H9 (cell line): ENCODE data around the gene ALX3. TPM values are rescaled to one million over a fixed set of nuclear protein-coding genes. Genes with fewer than 3 reads are reported as not detected.
A peak's percentile ranks its signal among the peaks of the same experiment; 100 is the strongest.

Experiments
- DNase-seq: peaks from one replicate; pipeline ENCODE4 v3.0.0-alpha.2; 2017
- H2AFZ ChIP-seq: one replicate; pipeline ENCODE4 v1.6.1; 2013; ENCODE audit warnings: mild to moderate bottlenecking, low read length, control low read depth, moderate library complexity
- H2AK5ac ChIP-seq: 2 replicates; pipeline ENCODE4 v1.6.1; 2013; ENCODE audit warnings: low read length, control low read depth, mixed read lengths; ENCODE audit not compliant: insufficient read length
- H2BK120ac ChIP-seq: one replicate; pipeline ENCODE4 v1.6.1; 2013; ENCODE audit warnings: low read depth, mild to moderate bottlenecking, low read length, control low read depth, inconsistent platforms; ENCODE audit not compliant: poor library complexity, severe bottlenecking
- H2BK12ac ChIP-seq: 2 replicates; pipeline ENCODE4 v1.6.1; 2013; ENCODE audit warnings: low read length, control low read depth, mixed read lengths, low read depth; ENCODE audit not compliant: insufficient read length
- H2BK15ac ChIP-seq: 2 replicates; pipeline ENCODE4 v1.6.1; 2013; ENCODE audit warnings: low read depth, low read length, control low read depth
- H2BK20ac ChIP-seq: one replicate; pipeline ENCODE4 v1.6.1; 2013; ENCODE audit warnings: low read depth, mild to moderate bottlenecking, low read length, control low read depth, inconsistent platforms; ENCODE audit not compliant: poor library complexity, severe bottlenecking
- H2BK5ac ChIP-seq: 2 replicates; pipeline ENCODE4 v1.6.1; 2013; ENCODE audit warnings: low read length, control low read depth, mixed read lengths; ENCODE audit not compliant: insufficient read length
- H3K14ac ChIP-seq: 2 replicates; pipeline ENCODE4 v1.6.1; 2013; ENCODE audit warnings: low read length, control low read depth; ENCODE audit not compliant: insufficient read depth
- H3K18ac ChIP-seq: 2 replicates; pipeline ENCODE4 v1.6.1; 2013; ENCODE audit warnings: low read depth, mild to moderate bottlenecking, mixed read lengths, low read length, control low read depth; ENCODE audit not compliant: insufficient read length
- H3K23ac ChIP-seq: 2 replicates; pipeline ENCODE4 v1.6.1; 2013; ENCODE audit warnings: low read length, control low read depth, mixed read lengths, low read depth; ENCODE audit not compliant: insufficient read length
- H3K23me2 ChIP-seq: 2 replicates; pipeline ENCODE4 v1.6.1; 2013; ENCODE audit warnings: low read depth, mild to moderate bottlenecking, mixed read lengths, low read length, control low read depth; ENCODE audit not compliant: insufficient read length, poor library complexity, severe bottlenecking
- H3K27ac ChIP-seq: 2 replicates; pipeline ENCODE4 v1.5.1; 2013; ENCODE audit warnings: low read length, control low read depth, mixed read lengths, low read depth; ENCODE audit not compliant: insufficient read length
- H3K27me3 ChIP-seq: 2 replicates; pipeline ENCODE4 v1.6.1; 2013; ENCODE audit warnings: low read length, control low read depth, inconsistent platforms; ENCODE audit not compliant: insufficient read depth
- H3K4ac ChIP-seq: 2 replicates; pipeline ENCODE4 v1.6.1; 2013; ENCODE audit warnings: low read depth, mild to moderate bottlenecking, control low read depth, inconsistent platforms, low read length, moderate library complexity
- H3K4me1 ChIP-seq: 2 replicates; pipeline ENCODE4 v1.6.1; 2013; ENCODE audit warnings: low read length, control low read depth, inconsistent platforms; ENCODE audit not compliant: insufficient read depth
- H3K4me2 ChIP-seq: 2 replicates; pipeline ENCODE4 v1.6.1; 2013; ENCODE audit warnings: low read length, control low read depth, mixed read lengths; ENCODE audit not compliant: insufficient read length, insufficient read depth
- H3K56ac ChIP-seq: 2 replicates; pipeline ENCODE4 v1.6.1; 2013; ENCODE audit warnings: low read depth, mild to moderate bottlenecking, mixed read lengths, low read length, control low read depth; ENCODE audit not compliant: insufficient read length
- H3K79me1 ChIP-seq: 2 replicates; pipeline ENCODE4 v1.6.1; 2013; ENCODE audit warnings: low read depth, mild to moderate bottlenecking, moderate library complexity, low read length, control low read depth, inconsistent platforms; ENCODE audit not compliant: insufficient read depth, poor library complexity, severe bottlenecking
- H3K79me2 ChIP-seq: 2 replicates; pipeline ENCODE4 v1.6.1; 2013; ENCODE audit warnings: low read length, control low read depth, inconsistent platforms; ENCODE audit not compliant: insufficient read depth
- H3K9ac ChIP-seq: 2 replicates; pipeline ENCODE4 v1.6.1; 2013; ENCODE audit warnings: low read length, control low read depth, mixed read lengths; ENCODE audit not compliant: insufficient read length; ENCODE audit errors: extremely low read depth
- H3K9me3 ChIP-seq: one replicate; pipeline ENCODE4 v1.6.1; 2013; ENCODE audit warnings: low read depth, low read length, inconsistent platforms; ENCODE audit not compliant: control insufficient read depth
- H3T11ph ChIP-seq: one replicate; pipeline ENCODE4 v1.6.1; 2013; ENCODE audit warnings: mild to moderate bottlenecking, low read length, control low read depth, inconsistent platforms
- H4K20me1 ChIP-seq: one replicate; pipeline ENCODE4 v1.6.1; 2013; ENCODE audit not compliant: control insufficient read depth, insufficient read length, insufficient read depth
- H4K5ac ChIP-seq: 2 replicates; pipeline ENCODE4 v1.6.1; 2013; ENCODE audit warnings: low read depth, mild to moderate bottlenecking, mixed read lengths, low read length, control low read depth; ENCODE audit not compliant: insufficient read length
- H4K8ac ChIP-seq: replicated peaks from 2 replicates; pipeline ENCODE4 v1.6.1; 2013; ENCODE audit warnings: low read length, control low read depth, mixed read lengths, low read depth; ENCODE audit not compliant: insufficient read length
- H4K91ac ChIP-seq: 2 replicates; pipeline ENCODE4 v1.6.1; 2013; ENCODE audit warnings: low read depth, mild to moderate bottlenecking, moderate library complexity, mixed read lengths, low read length, control low read depth; ENCODE audit not compliant: insufficient read length
- H3K27ac Mint-ChIP-seq, 3 experiments: 2 replicates in 2 of 3; 3 replicates in 1 of 3; pipeline ENCODE4 v1.8.0; 2020 to 2021; ENCODE audit warnings: mixed read lengths in 3 of 3, mild to moderate bottlenecking in 1 of 3, moderate library complexity in 1 of 3
- H3K27me3 Mint-ChIP-seq: 2 replicates; pipeline ENCODE4 v1.8.0; 2021; ENCODE audit warnings: low read depth, mild to moderate bottlenecking, moderate library complexity, mixed read lengths
- H3K36me3 Mint-ChIP-seq, 3 experiments: 2 replicates in 2 of 3; 3 replicates in 1 of 3; pipeline ENCODE4 v1.8.0; 2020 to 2021; ENCODE audit warnings: low read depth in 3 of 3, mixed read lengths in 3 of 3; ENCODE audit not compliant: insufficient read depth in 1 of 3
- H3K4me1 Mint-ChIP-seq, 2 experiments: 2 replicates each; pipeline ENCODE4 v1.8.0; 2020; ENCODE audit warnings: mixed read lengths in 2 of 2
- H3K4me3 Mint-ChIP-seq, 2 experiments: 2 replicates in 1 of 2; 3 replicates in 1 of 2; pipeline ENCODE4 v1.8.0; 2020 to 2021; ENCODE audit warnings: mild to moderate bottlenecking in 2 of 2, mixed read lengths in 2 of 2, moderate library complexity in 1 of 2
- H3K9me3 Mint-ChIP-seq, 2 experiments: 2 replicates in 1 of 2; 3 replicates in 1 of 2; pipeline ENCODE4 v1.8.0; 2020; ENCODE audit warnings: mild to moderate bottlenecking in 2 of 2, mixed read lengths in 2 of 2, moderate library complexity in 1 of 2
- CTCF ChIP-seq: fragments of 200-600 bp; sonication (generic); conservative IDR thresholded peaks from 3 replicates; pipeline ENCODE4 v1.8.0; 2021; ENCODE audit warnings: antibody characterized with exemption, mild to moderate bottlenecking
- WGBS: extraction: QIAGEN DNeasy Blood & Tissue Kit; methylation state at CpG from one replicate; pipeline ENCODE4 v1.1.7; 2013; ENCODE audit warnings: missing lambda C conversion rate, low lambda C conversion rate, mixed read lengths; ENCODE audit not compliant: insufficient read length; ENCODE audit errors: extremely low coverage; 5-methylcytosine and 5-hydroxymethylcytosine counted together
- total RNA-seq: library from RNA; stranded (reverse); gene quantifications from 2 replicates; pipeline ENCODE4 v1.2.1, GENCODE V29; 2021

Gene ALX3
- total RNA-seq, 1 experiment from 2014 or later: not detected

GRCh38 chr1:110060034-110060661 lies 10.3 kb downstream of the ALX3 start:
- no peak overlapping the region for H2BK12ac ChIP-seq
- H4K20me1 ChIP-seq: no peaks in the 10 kb centered on the region
- H3K79me2 ChIP-seq: no peaks in the 10 kb centered on the region
- no peak overlapping the region for H3K4me3 Mint-ChIP-seq
- no peaks in the 10 kb centered on the region for H3K23me2 ChIP-seq
- H3K9ac ChIP-seq: no peak overlapping the region
- H3K36me3 Mint-ChIP-seq: peaks cover 27 to 51% (median 49%) of the 10 kb centered on the region in 3 experiments
- H3K79me1 ChIP-seq: no peaks in the 10 kb centered on the region
- H2BK20ac ChIP-seq: no peak overlapping the region
- H3K4ac ChIP-seq: no peak overlapping the region
- H3K23ac ChIP-seq: no peak overlapping the region
- H3K9me3 Mint-ChIP-seq: no peaks in the 10 kb centered on the region
- H3K27ac ChIP-seq: no peak overlapping the region
- H3K27me3 ChIP-seq: no peaks in the 10 kb centered on the region
- H2BK120ac ChIP-seq: no peak overlapping the region
- no peak overlapping the region for H3K14ac ChIP-seq
- no peak overlapping the region for H4K8ac ChIP-seq
- no peak overlapping the region for H2AFZ ChIP-seq
- no peak overlapping the region for H2AK5ac ChIP-seq
- no peaks in the 10 kb centered on the region for H3K4me1 Mint-ChIP-seq
- H3K9me3 ChIP-seq: no peaks in the 10 kb centered on the region
- peak; percentile 91 for TF ChIP-seq CTCF
- no CpG with 5 or more reads among the region's 9 CpGs for WGBS
- H4K5ac ChIP-seq: no peak overlapping the region
- H3K56ac ChIP-seq: no peak overlapping the region
- no peak overlapping the region for H3K18ac ChIP-seq
- no peak overlapping the region for H4K91ac ChIP-seq
- no peak overlapping the region for H2BK5ac ChIP-seq
- H3K27me3 Mint-ChIP-seq: peaks cover 16% of the 10 kb centered on the region
- no peak overlapping the region for H3T11ph ChIP-seq
- no peak overlapping the region for H3K27ac Mint-ChIP-seq
- peak; percentile 77 for DNase-seq
- H3K4me2 ChIP-seq: no peak overlapping the region
- H2BK15ac ChIP-seq: no peak overlapping the region
- no peaks in the 10 kb centered on the region for H3K4me1 ChIP-seq
